GM19452 (cell line): ENCODE measurements around the gene CAMK2A.
"Not testable (repeated sequence)": the region's sequence is repeated elsewhere in the genome, so short reads cannot be mapped to it uniquely, and the experiment has no call there.

Source experiments
- ATAC-seq: cut with Tn5 transposase; IDR thresholded peaks from one replicate; pipeline ENCODE4 v1.9.1; 2021; ENCODE audit not compliant: unreplicated experiment

CAMK2A gene

GRCh38 chr5:150255659-150256409 is 33.7 kb downstream of the CAMK2A start:
- no peak for ATAC-seq

- no peak for ATAC-seq
Observed at GRCh38 chr5:150254774-150255173, 34.8 kb downstream of the CAMK2A start.

- no peak for ATAC-seq
Observed at GRCh38 chr5:150254363-150254762, 35.2 kb downstream of the CAMK2A start.

GRCh38 chr5:150253416-150254208 is 36.0 kb downstream of the CAMK2A start:
- no peak for ATAC-seq

GRCh38 chr5:150252489-150252888 is 37.1 kb downstream of the CAMK2A start:
- no peak for ATAC-seq

- ATAC-seq, result no peak
Observed at GRCh38 chr5:150251504-150251903, 38.1 kb downstream of the CAMK2A start.

- ATAC-seq, result no peak
Observed at GRCh38 chr5:150249744-150250143, 39.8 kb downstream of the CAMK2A start.

- no peak for ATAC-seq
Observed at GRCh38 chr5:150248946-150249345, 40.6 kb downstream of the CAMK2A start.

GRCh38 chr5:150248493-150248892 is 41.1 kb downstream of the CAMK2A start:
- ATAC-seq, result not testable (repeated sequence)

- no peak for ATAC-seq
Observed at GRCh38 chr5:150247726-150248125, 41.8 kb downstream of the CAMK2A start.

- no peak for ATAC-seq
Observed at GRCh38 chr5:150246835-150247234, 42.7 kb downstream of the CAMK2A start.

GRCh38 chr5:150246429-150246828 is 43.1 kb downstream of the CAMK2A start:
- no peak for ATAC-seq

GRCh38 chr5:150245808-150246207 is 43.8 kb downstream of the CAMK2A start:
- no peak for ATAC-seq

- ATAC-seq, result no peak
Observed at GRCh38 chr5:150245111-150245789, 44.3 kb downstream of the CAMK2A start.

GRCh38 chr5:150244209-150244608 is 45.4 kb downstream of the CAMK2A start:
- no peak for ATAC-seq

GRCh38 chr5:150243590-150243989 is 46.0 kb downstream of the CAMK2A start:
- no peak for ATAC-seq

- ATAC-seq, result no peak
Observed at GRCh38 chr5:150242251-150242894, 47.2 kb downstream of the CAMK2A start.

GRCh38 chr5:150241298-150242160 is 48.0 kb downstream of the CAMK2A start:
- no peak for ATAC-seq

- no peak for ATAC-seq
Observed at GRCh38 chr5:150239794-150240122, 49.8 kb downstream of the CAMK2A start.

- no peak for ATAC-seq
Observed at GRCh38 chr5:150239099-150239793, 50.3 kb downstream of the CAMK2A start.
